Posterior cingulate gyrus (tissue), 11 donors: ENCODE results near the gene HECW1.
"Not testable (repeated sequence)": the region's sequence is repeated elsewhere in the genome, so short reads cannot be mapped to it uniquely, and the experiment has no call there.

Experiments
- DNase-seq, 10 donors: peaks; one replicate each; pipeline versions ENCODE4 v3.0.0 to v3.0.0-alpha.2; 2020 to 2021; ENCODE audit warnings: mixed read lengths in 3 of 10
- intact Hi-C: fragments of 100-400 bp; cut with DNase I; formaldehyde crosslinking; loops from one replicate; pipeline ENCODE4 v1.15.1; 2023

The HECW1 gene

GRCh38 chr7:43557831-43558495, 445.5 kb downstream of the HECW1 start:
- no peak for DNase-seq

GRCh38 chr7:43559171-43559945, 446.9 kb downstream of the HECW1 start:
- DNase-seq: no peak
- intact Hi-C loops: no loop called here

More at GRCh38 chr7:43557831-43558495, 445.5 kb downstream of the HECW1 start:
- intact Hi-C loops: no loop called here

GRCh38 chr7:43559946-43560335, 447.5 kb downstream of the HECW1 start:
- intact Hi-C loops: no loop called here
- no peak for DNase-seq

GRCh38 chr7:43560742-43561330, 448.4 kb downstream of the HECW1 start:
- DNase-seq: no peak
- intact Hi-C loops: no loop called here

GRCh38 chr7:43562383-43562782, 449.9 kb downstream of the HECW1 start:
- intact Hi-C loops: no loop called here
- no peak for DNase-seq

GRCh38 chr7:43565786-43566185, 453.3 kb downstream of the HECW1 start:
- intact Hi-C loops: no loop called here

GRCh38 chr7:43568529-43568928, 456.1 kb downstream of the HECW1 start:
- no peak for DNase-seq
- intact Hi-C loops: no loop called here

More at GRCh38 chr7:43565786-43566185, 453.3 kb downstream of the HECW1 start:
- DNase-seq: no peak

- no peak for DNase-seq
- intact Hi-C loops: no loop called here
These were observed 457.0 kb downstream of the HECW1 start for GRCh38 chr7:43569424-43569823.

GRCh38 chr7:43570688-43571365, 458.4 kb downstream of the HECW1 start:
- DNase-seq: no peak
- intact Hi-C loops: no loop called here

GRCh38 chr7:43572516-43573049, 460.1 kb downstream of the HECW1 start:
- no peak for DNase-seq
- intact Hi-C loops: no loop called here

- DNase-seq, intact Hi-C loops: not testable (repeated sequence)
These were observed 461.4 kb downstream of the HECW1 start for GRCh38 chr7:43573832-43574231.

- intact Hi-C loops: no loop called here
- DNase-seq: no peak
These were observed 463.1 kb downstream of the HECW1 start for GRCh38 chr7:43575506-43575905.

- intact Hi-C loops: no loop called here
- no peak for DNase-seq
These were observed 463.8 kb downstream of the HECW1 start for GRCh38 chr7:43576241-43576640.

GRCh38 chr7:43577485-43577951, 465.1 kb downstream of the HECW1 start:
- DNase-seq: no peak
- intact Hi-C loops: no loop called here

GRCh38 chr7:43582503-43583423, 470.3 kb downstream of the HECW1 start, which contains the start of gene STK17A:
Gene STK17A, plus strand, starts transcription at chr7:43583108. Its CDS starts 136 bp downstream, at chr7:43583244.
- intact Hi-C loops: loop anchor here (1.0 to 5.0 kb wide), 4 partner anchors 70 to 257 kb away; partner anchors contain the start of gene COA1
- peak; percentile 81 to 98 (median 86) for DNase-seq

- DNase-seq: peak; percentile 54 to 95 (median 69)
- intact Hi-C loops: loop anchor here (2.0 to 5.0 kb wide), 2 partner anchors 69 to 145 kb away; partner anchors contain the start of gene COA1
These were observed 471.2 kb downstream of the HECW1 start for GRCh38 chr7:43583424-43584194.

- intact Hi-C loops: loop anchor here (5.0 kb wide), 1 partner anchor 68 kb away; no protein-coding TSS in a partner anchor
- DNase-seq: no peak
These were observed 471.7 kb downstream of the HECW1 start for GRCh38 chr7:43584195-43584586.

GRCh38 chr7:43584733-43585132, 472.3 kb downstream of the HECW1 start:
- not testable (repeated sequence) for DNase-seq
- intact Hi-C loops: loop anchor here (5.0 kb wide), 1 partner anchor 68 kb away; no protein-coding TSS in a partner anchor
